MM.1S (cell line): Measurements from ENCODE around the gene NEK2.

Experiments
- DNase-seq: peaks from one replicate; pipeline ENCODE4 v3.0.0-alpha.2; 2015
- H2AFZ ChIP-seq: fragments of 300-600 bp; sonication (generic); 2 replicates; pipeline ENCODE4 v1.6.0; 2016; ENCODE audit warnings: antibody characterized with exemption, low read length
- H3F3A ChIP-seq: fragments of 300-600 bp; sonication (generic); 2 replicates; pipeline ENCODE4 v1.6.1; 2016; ENCODE audit warnings: mild to moderate bottlenecking, antibody characterized with exemption, low read length, moderate library complexity, mixed read lengths; ENCODE audit not compliant: insufficient read depth
- H3K27ac ChIP-seq: fragments of 300-600 bp; sonication (generic); 2 replicates; pipeline ENCODE4 v1.5.1; 2016; ENCODE audit warnings: mild to moderate bottlenecking, low read length
- H3K27me3 ChIP-seq: fragments of 300-600 bp; sonication (generic); replicated peaks from 2 replicates; pipeline ENCODE4 v1.6.0; 2016; ENCODE audit warnings: low read length; ENCODE audit not compliant: insufficient read depth
- H3K36me3 ChIP-seq: fragments of 300-600 bp; sonication (generic); replicated peaks from 2 replicates; pipeline ENCODE4 v1.6.1; 2016; ENCODE audit warnings: mild to moderate bottlenecking, low read length, mixed read lengths; ENCODE audit not compliant: insufficient read depth
- H3K4me1 ChIP-seq: fragments of 300-600 bp; sonication (generic); 2 replicates; pipeline ENCODE4 v1.6.1; 2016; ENCODE audit warnings: low read length, mixed read lengths
- H3K4me2 ChIP-seq: fragments of 300-600 bp; sonication (generic); 2 replicates; pipeline ENCODE4 v1.6.0; 2016; ENCODE audit warnings: low read depth, low read length
- H3K4me3 ChIP-seq: fragments of 300-600 bp; sonication (generic); 2 replicates; pipeline ENCODE4 v1.5.1; 2016; ENCODE audit warnings: low read length, mixed read lengths
- H3K79me2 ChIP-seq: fragments of 300-600 bp; sonication (generic); 2 replicates; pipeline ENCODE4 v1.6.1; 2016; ENCODE audit warnings: mixed run types, low read length, mixed read lengths
- H3K9ac ChIP-seq: fragments of 300-600 bp; sonication (generic); 2 replicates; pipeline ENCODE4 v1.6.1; 2016; ENCODE audit warnings: low read length, mixed read lengths
- H3K9me2 ChIP-seq: fragments of 300-600 bp; sonication (generic); replicated peaks from 2 replicates; pipeline ENCODE4 v1.6.1; 2016; ENCODE audit warnings: mild to moderate bottlenecking, low read length, mixed read lengths; ENCODE audit not compliant: insufficient read depth
- H3K9me3 ChIP-seq: fragments of 300-600 bp; sonication (generic); replicated peaks from 2 replicates; pipeline ENCODE4 v1.6.1; 2016; ENCODE audit warnings: mild to moderate bottlenecking, low read length, mixed read lengths; ENCODE audit not compliant: insufficient read depth
- H4K20me1 ChIP-seq: fragments of 300-600 bp; sonication (generic); 2 replicates; pipeline ENCODE4 v1.6.1; 2016; ENCODE audit warnings: mild to moderate bottlenecking, low read length, moderate library complexity, mixed read lengths; ENCODE audit not compliant: insufficient read depth
- CTCF ChIP-seq: fragments of 300-600 bp; sonication (generic); IDR thresholded peaks from 2 replicates; pipeline ENCODE4 v1.5.1; 2016; ENCODE audit warnings: antibody characterized with exemption, low read length, mixed read lengths
- EZH2 ChIP-seq: fragments of 300-600 bp; sonication (generic); optimal IDR thresholded peaks from 2 replicates; pipeline ENCODE3; 2017; ENCODE audit warnings: low read depth, mild to moderate bottlenecking, antibody characterized with exemption, low read length, mixed read lengths
- EZH2phosphoT487 ChIP-seq: fragments of 300-600 bp; sonication (generic); IDR thresholded peaks from 2 replicates; pipeline ENCODE4 v1.6.1; 2018; ENCODE audit warnings: antibody characterized with exemption, low read length

The NEK2 gene

GRCh38 chr1:211633524-211633846 is 41.9 kb downstream of the NEK2 start:
- no peaks in the 10 kb centered on the region for H3K9me2 ChIP-seq
- no peaks in the 10 kb centered on the region for H3K27me3 ChIP-seq
- H3K4me1 ChIP-seq: no peaks in the 10 kb centered on the region

GRCh38 chr1:211632808-211633523 is 42.5 kb downstream of the NEK2 start:
- Histone ChIP-seq H3K4me2 (no peak overlapping the region), H2AFZ (no peak overlapping the region), H3K27ac (no peak overlapping the region)

More at GRCh38 chr1:211633524-211633846, 41.9 kb downstream of the NEK2 start:
- Histone ChIP-seq H3K27ac (no peak overlapping the region), H3K9ac (no peak overlapping the region), H3F3A (no peaks in the 10 kb centered on the region), H4K20me1 (no peaks in the 10 kb centered on the region), H3K36me3 (no peaks in the 10 kb centered on the region), H3K9me3 (no peaks in the 10 kb centered on the region), H3K4me2 (no peak overlapping the region), H2AFZ (no peak overlapping the region), H3K79me2 (no peaks in the 10 kb centered on the region), H3K4me3 (no peak overlapping the region)
- TF ChIP-seq EZH2phosphoT487 (no peak), EZH2 (no peak), CTCF (no peak)
- DNase-seq: no peak

GRCh38 chr1:211632117-211632807 is 43.2 kb downstream of the NEK2 start:
- Histone ChIP-seq H3K79me2 (no peaks in the 10 kb centered on the region), H3F3A (no peaks in the 10 kb centered on the region), H3K9me2 (no peaks in the 10 kb centered on the region), H3K27ac (no peak overlapping the region), H3K36me3 (no peaks in the 10 kb centered on the region), H3K4me1 (no peaks in the 10 kb centered on the region), H3K4me3 (no peak overlapping the region), H3K9ac (no peak overlapping the region), H3K9me3 (no peaks in the 10 kb centered on the region), H3K27me3 (no peaks in the 10 kb centered on the region), H2AFZ (no peak overlapping the region), H3K4me2 (no peak overlapping the region), H4K20me1 (no peaks in the 10 kb centered on the region)
- DNase-seq: no peak
- no peak for TF ChIP-seq EZH2
- TF ChIP-seq EZH2phosphoT487: no peak
- no peak for TF ChIP-seq CTCF

More at GRCh38 chr1:211632808-211633523, 42.5 kb downstream of the NEK2 start:
- Histone ChIP-seq H4K20me1 (no peaks in the 10 kb centered on the region), H3K9me2 (no peaks in the 10 kb centered on the region), H3K4me1 (no peaks in the 10 kb centered on the region), H3K79me2 (no peaks in the 10 kb centered on the region), H3K4me3 (no peak overlapping the region), H3K9me3 (no peaks in the 10 kb centered on the region), H3K9ac (no peak overlapping the region), H3K36me3 (no peaks in the 10 kb centered on the region), H3K27me3 (no peaks in the 10 kb centered on the region), H3F3A (no peaks in the 10 kb centered on the region)
- DNase-seq: no peak
- TF ChIP-seq EZH2 (no peak), EZH2phosphoT487 (no peak), CTCF (no peak)
